GDM1 (cell line): ENCODE data around the gene CACNA1D.

Experiments
- DNase-seq: peaks from one replicate; lab custom pipeline; 2025; lab: John Stamatoyannopoulos, UW

CACNA1D gene

DNA sequence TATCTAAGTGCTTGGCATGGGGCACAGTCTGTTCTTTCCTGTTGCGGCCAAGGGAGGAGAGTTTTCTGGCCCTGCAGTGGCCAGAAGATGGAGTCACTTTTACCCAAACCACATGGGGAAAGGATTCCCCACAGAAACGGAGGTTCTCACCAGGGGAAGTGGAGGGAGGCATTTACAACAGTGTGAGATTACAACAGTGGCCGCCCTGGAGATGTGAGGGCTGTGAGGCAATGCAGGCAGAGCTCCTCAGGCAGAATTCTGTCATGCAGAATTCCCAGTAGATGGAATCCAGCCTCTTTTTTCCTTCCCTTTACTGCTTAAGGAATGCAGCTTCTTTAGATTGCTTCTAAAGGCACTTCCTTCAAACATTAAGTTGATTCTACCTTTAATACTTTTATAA lies 83.1 kb downstream of the CACNA1D start:
- no peak for DNase-seq

DNA sequence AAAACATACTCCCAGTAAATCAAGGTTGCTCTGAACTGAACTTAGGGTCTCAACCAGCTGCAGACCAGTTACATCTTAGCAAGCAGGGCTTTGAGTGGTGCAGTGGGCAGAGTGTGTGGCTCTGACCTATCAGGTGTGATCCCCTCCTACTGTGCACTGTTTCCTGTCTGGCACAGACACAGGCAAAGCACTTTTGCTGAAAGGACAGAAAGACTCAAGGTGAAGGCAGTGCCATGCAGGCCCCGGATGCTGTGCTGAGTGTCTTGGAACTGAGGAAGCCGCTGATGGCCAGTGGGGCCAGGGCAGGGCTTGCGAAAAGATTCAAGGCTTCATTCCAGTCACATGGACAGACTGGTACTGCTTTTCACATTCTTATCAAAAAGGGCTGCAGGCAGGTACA lies 85.2 kb downstream of the CACNA1D start:
- no peak for DNase-seq

- DNase-seq, result peak; percentile 55
Observed at GRCh38 chr3:53581671-53582070, 87.3 kb downstream of the CACNA1D start.

DNA sequence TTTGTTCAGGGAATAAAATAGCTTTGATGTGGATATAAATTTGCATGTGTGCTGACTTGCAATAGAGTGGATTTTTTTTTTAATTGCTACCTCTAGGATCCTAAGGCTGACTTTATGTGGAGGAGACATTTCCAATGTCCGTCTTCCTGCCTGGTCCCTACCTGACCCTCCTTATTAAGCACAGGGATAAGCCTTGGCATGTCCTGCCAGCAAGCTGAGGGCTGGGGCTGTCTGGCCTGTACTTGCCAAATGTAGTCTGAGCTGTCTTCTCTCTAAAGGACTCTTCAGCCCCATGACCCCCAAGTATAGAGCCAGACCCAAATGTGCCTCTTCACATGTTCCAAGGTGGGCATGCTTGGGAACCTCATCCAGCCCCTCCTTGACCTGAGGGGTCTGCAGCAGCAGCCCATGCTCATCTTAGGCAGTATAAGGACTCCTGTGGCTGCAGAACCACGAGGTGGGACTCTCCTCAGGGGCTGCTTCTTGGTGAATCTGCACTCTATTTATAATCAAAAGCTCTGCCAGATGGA lies 88.8 kb downstream of the CACNA1D start:
- no peak for DNase-seq

DNA sequence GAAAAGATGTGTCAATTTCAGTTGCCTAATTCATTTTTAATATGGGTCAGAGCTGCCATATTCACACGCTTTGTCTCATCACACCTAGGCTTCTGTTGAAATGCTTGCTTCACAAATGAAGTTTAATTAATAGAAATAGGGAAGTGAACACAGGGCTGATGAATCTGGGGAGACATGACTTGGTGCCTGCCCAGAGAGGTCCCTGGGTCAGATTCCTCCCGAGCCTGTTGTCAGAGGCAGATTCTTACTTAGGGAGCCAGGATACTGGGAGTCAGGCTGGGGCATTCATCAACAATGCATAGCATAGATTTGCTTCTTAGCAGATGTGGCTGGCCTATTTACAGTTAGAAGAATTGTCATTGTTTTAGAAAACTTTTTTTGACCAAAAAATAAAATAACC lies 90.6 kb downstream of the CACNA1D start:
- no peak for DNase-seq

DNA sequence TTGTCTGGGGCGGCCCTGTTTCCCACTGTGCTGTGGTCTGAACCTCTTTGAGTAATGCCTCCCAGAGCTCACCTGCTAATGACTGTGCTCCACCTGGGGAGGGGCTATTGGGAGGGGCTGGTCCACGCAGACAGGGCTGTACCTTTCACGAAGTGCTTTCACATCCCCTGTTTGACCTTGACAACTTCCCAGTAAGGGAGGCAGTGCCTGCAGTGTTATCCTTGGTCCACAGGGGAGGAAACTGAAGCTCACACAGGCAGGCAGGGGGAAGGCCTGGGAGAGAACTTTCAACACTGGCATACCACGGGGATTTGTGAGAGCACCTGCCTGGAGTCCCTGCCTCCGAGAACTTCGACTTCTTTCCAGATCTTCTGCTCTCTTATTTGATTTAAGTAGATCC lies 91.2 kb downstream of the CACNA1D start:
- DNase-seq, result no peak

DNA sequence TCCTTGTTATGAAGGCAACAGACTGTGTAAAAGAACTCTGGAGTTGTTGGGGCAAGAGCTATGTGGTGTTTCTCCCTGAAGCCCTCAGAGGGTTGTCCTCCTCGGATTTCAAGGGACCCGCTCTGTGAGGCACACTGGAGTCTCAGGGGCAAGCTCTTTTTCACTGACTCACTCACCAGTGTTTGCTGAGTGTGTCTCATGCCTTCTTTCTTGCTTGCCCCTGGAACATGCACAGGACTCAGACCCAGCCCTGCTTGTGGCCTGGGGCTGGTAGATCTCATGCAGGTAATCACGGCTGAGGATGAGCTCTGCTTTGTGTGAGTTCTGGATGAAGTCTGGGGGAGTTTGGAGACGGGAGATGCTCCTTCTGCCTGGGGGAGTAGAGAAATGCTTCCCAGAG lies 93.7 kb downstream of the CACNA1D start:
- DNase-seq, result no peak

GRCh38 chr3:53589201-53589600 lies 94.8 kb downstream of the CACNA1D start:
- DNase-seq, result no peak

DNA sequence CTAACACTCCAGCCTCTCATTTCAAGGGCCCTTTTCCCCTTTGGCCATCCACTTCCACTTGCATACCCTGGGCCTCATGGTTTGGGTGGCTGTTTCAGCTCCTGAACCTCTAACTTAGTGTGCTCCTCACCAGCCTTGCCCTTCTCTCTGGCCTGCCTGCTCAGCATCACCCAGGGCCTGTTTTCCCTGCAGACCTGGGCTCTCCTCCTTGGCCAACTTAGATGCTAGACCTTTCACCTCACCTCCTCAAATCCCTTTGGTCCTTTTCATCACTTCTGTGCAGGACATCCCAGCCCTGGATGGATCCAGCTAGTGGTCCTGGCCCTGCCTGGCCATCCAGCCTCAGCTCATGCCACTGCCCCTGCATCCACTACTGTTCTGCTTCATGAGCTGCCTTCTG lies 95.4 kb downstream of the CACNA1D start:
- no peak for DNase-seq

DNA sequence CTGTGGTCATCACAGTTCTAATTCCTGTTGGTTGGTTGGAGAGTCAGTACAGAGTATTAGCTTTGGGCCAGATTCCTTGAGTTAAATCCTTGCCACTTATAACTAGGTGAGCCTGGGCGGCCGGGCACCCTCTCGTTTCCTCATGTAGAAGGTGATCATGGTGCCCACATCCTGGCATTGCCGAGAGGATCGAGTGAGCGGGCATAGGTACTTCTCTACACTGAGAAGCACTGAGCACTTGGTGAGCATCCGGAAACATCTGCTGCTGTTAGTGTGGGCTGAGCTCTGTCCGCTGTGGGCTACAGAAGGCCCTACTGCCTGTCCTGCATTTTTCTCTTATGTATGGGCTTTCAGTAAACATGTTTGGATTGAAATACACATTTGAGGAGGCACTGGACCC lies 96.2 kb downstream of the CACNA1D start:
- DNase-seq, result no peak

- DNase-seq, result no peak
Observed at GRCh38 chr3:53591646-53592045, 97.2 kb downstream of the CACNA1D start.

DNA sequence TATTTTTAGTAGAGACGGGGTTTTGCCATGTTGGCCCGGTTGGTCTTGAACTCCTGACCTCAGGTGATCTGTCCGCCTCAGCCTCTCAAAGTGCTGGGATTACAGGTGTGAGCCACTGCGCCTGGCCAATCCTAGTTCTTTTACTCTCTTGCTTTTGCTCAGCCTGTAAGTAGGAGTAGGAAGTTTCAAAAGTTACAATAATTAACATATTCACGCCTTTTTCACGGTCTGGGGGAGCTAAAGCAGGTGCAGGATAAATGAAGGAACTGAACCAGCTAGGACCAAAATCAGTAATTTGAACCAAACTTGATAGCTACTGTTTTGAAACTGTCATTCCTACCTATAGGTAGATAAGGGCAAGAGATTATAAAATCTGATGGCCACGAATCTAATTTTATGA lies 98.5 kb downstream of the CACNA1D start:
- no peak for DNase-seq

GRCh38 chr3:53593611-53594010 lies 99.2 kb downstream of the CACNA1D start:
- no peak for DNase-seq

DNA sequence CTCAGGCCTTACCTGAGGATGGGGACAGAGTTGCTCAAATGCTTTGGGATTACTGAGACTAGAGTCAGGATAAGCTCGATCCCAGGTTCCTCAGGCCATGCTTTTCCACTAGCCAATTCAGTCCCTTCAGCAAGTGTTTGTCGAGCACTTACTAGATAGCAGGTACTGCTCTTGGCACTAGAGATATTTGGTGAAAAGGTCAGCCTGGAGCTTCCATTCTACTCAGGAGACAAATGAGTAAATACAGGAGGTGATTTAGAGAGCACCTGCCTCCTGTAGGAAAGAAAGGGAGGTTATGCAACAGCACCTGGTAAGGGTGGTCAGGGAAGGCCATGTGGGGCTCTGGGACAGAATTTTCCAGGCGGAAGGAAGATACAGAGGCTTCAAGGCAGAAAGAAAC lies 99.9 kb downstream of the CACNA1D start:
- DNase-seq, result no peak

DNA sequence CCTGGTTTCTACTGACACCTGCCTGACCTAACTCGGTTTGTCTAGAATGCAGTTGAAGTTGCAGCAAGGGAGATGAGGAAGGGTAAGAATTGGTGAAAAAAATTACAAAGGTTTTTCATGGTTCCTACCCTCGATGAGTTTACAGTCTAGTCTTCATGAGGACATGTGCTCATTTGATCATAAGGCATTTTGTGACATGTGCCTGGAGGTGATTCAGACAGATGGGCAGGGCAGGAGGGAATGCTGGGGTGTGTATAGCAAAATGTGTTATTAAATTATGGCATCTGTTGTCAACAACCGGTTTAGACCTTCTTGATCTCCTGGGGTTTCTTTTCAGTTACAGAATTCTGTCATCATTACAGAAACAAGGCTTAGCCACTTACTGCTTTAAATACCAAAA lies 101.2 kb downstream of the CACNA1D start:
- DNase-seq, result no peak

DNA sequence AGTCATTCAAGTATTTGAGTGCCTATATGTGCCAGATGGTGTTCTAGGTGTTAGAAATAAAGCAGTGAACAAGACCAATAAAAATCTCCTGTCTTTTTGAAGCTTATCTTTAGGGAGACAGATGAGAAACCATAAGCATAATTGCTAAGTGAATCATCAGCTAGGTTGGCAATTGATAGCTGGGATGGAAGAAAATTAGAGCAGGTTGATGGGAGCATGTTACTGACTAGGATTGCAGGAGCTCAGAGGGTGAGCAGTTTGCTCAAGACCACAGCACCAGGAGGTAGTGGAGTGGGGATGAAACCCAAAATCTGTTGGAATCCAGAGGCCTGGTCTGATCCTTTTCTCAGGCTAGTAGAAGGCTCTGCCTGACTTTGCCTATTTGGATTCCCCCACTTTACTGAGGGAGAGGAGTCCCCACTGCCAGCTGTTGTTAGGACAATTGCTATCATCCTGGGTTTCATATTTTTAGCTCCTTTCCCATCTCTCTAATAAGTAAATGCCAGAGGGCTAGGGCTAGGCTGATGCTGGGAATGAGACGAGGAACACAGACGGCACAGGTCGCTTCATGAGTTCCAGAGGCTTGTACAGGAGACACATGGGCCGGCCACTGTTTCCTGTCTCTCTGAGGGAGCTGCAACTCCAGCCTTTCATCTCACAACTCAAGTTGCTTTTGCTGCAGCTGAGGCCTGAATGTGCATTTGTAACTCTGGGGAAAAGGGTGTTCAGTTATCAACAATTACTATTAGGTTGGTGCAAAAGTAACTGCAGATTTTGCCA lies 102.9 kb downstream of the CACNA1D start:
- DNase-seq, result no peak

- DNase-seq, result no peak
Observed at GRCh38 chr3:53599771-53600170, 105.4 kb downstream of the CACNA1D start.

DNA sequence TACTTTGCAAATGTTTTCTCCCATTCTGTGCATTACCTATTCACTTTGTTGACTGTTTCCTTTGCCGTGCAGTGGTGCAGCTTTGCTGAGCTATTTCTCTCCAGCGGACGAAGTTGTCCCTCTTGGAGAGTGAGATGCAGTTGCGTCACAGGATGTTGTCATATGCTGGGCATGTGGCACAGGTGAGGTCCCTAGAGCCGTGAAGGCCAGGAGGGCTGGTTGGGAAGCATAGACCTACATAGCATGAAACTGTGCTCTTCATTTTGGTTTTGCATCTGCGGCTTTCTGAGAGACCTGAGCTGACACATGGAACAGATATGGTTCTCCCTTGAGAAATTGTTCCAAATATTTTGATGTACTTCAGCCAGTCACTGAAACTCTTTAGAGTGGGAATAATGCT lies 108.5 kb downstream of the CACNA1D start:
- no peak for DNase-seq

DNA sequence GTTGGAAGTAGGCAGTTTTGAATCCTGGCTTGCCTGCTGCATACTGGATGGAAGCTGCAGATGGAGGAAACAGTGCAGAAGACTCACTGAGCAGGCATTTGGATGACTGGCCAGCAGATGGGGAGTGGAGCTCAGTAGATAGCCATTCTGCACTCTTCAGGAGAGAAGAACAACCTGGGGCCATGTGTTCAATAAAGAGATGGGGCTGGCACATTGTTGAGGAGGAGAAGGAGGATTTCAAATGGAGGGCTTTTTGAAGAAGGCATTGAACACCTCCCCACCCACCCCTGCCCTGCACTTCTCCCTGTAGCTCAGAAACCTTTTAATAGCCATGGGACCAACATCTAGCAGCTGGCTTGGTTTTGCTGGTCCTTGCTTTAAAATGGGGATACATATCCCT lies 109.8 kb downstream of the CACNA1D start:
- no peak for DNase-seq

- no peak for DNase-seq
Observed at GRCh38 chr3:53606793-53607192, 112.4 kb downstream of the CACNA1D start.

DNA sequence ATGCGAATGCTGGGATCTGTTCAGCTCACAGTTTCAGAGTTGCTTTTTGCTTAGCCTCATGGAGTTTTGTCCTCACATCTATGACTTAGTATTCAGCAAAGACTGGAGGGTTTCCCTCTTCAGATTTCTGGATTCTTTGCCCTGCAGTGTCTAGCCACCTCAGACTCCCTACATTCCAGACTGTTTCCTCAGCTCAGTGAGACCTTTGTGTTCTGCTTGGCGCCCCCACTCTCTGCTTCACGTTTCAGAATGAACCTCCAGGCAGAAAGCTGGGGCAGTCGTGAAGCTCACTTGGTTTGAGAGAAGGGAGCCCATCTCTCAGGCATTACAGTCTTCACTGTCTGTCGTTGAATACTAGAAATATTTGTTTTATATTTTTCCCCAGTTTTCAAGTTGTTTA lies 118.1 kb downstream of the CACNA1D start:
- DNase-seq, result no peak

- DNase-seq, result no peak
Observed at GRCh38 chr3:53613125-53613524, 118.7 kb downstream of the CACNA1D start.

GRCh38 chr3:53614307-53614706 lies 119.9 kb downstream of the CACNA1D start:
- DNase-seq, result no peak

DNA sequence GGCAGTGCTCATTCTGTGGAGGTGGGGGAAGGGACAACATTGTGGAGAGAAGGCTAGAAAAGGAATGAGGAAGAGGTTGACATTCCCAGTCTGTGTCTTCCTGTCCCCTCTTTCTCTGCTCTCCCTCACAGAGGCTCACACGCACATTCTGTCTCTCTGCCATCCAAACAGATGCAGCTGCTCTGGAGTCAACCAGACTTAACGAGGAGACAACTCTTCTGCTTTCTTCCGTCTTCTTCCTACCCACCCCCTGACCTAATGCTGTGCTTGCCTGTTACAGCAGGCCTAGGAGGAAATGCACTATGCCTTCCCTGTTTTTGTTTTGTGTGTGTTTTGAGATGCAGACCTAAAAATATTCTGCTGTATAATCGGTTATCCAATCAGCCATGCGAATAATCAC lies 121.9 kb downstream of the CACNA1D start:
- no peak for DNase-seq
